Cardiac ventricle fibroblast (primary cell): ENCODE data around the gene AMD1. TPM values are rescaled to one million over a fixed set of nuclear protein-coding genes. Genes with fewer than 3 reads are reported as not detected.

Experiments
- total RNA-seq: library from RNA; depleted of rRNA; stranded (reverse); fragments of >200 nt; gene quantifications from 2 replicates; pipeline ENCODE4 v1.2.3, GENCODE V29; 2015

The AMD1 gene
- 31.6 and 37.8 TPM in 2 replicates for total RNA-seq

DNA sequence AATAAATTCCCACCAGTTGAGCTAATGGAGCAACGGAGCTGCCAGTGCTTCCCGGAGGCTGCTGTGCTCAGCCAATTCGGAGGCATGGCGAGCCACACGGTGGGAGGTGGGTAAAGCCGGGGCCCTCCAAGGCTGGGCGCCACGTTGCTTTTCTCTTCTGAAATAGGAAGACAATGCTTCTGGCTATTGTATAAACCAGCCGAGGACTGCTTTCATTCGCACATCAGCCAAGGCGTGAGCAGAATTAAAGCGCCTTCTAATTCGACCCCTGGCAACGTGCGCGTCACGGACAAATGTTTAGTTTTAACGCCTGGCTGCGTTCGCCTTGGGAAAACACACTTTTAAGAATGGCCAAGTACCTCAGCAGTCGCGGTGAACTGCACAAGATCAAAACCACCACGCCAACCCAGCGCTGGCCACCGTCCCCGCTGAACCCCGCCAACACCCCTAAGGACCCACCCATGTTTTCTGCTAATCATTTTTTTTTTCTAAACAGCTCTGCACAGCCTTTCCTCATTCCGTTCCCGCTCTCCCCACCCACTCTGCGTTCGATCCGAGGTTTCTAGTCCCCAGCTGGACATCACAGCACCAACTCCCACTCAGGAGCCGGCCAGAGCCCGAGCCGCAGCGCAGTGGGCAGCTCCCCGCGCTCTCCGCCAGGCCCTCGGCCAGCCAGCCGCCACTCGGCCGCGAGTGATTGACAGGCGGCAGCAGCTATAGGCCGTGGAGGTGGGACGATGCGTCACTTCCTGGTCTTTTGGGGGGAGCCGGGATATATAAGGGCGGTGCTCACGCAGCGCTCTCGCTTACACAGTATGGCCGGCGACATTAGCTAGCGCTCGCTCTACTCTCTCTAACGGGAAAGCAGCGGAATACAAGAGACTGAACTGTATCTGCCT, at the start of gene AMD1:
Gene AMD1, plus strand, starts transcription at position 805 of the 899 bp plus-strand sequence. CDS start 321 bp downstream, outside the sequence.

Other genes with a start within 250 kb of the AMD1 start
- gene CDK19, start 59.3 kb upstream of the AMD1 start, total RNA-seq = 10.9 and 12.0 TPM in 2 replicates
- 29.4 and 30.0 TPM in 2 replicates for gene GTF3C6, start 83.9 kb downstream of the AMD1 start, total RNA-seq
- gene RPF2, start 107.3 kb downstream of the AMD1 start, total RNA-seq = 32.1 and 35.6 TPM in 2 replicates
- not detected in 2 replicates for gene SLC16A10, start 212.7 kb downstream of the AMD1 start, total RNA-seq